ENCODE results near the gene CD151.
A peak's percentile ranks its signal among the peaks of the same experiment; 100 is the strongest.

CD151 gene

DNA sequence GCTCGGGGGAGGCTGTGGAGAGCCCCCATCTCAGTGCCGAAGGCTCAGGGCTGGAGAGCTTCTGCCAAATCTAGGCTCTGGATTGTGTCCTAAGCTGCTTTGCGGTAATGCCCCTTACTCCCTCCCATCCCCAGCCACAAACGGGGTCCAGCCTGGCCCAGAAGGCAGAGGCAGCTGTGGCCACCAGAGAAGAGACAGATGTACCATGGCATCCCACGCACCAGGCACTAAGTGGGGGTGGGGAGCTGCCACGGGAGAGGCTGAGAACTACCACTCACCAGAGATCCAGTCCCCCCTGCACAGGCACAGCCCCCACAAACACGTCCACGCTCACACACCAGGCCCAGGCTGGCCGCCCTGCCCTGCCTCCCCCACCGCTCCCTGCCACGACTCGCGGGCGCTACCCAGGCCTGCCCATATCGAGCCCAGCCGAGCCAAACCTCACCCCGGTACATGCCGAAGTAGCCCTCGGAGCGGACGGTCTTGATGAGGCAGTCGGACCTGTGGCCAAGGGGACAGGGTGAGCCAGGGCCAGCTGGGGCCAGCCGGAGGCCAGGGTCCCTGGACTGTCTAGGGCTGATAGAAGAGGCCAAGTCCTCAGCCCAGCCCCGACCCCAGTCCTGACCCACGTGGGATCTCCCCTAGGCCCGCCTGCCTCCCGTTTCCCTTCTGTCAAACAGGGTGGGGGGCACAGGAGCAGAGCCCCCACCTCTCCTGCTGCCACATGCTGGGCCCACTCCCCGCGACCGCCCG is 38.6 kb upstream of the CD151 start:
- DNase-seq (ENCODE audit: extremely low read depth, low read depth): no peak
- no peak for TF ChIP-seq CTCF (IDR thresholded peaks at IDR 0.05; ENCODE audit: low read depth, low read length)

GRCh38 chr11:794766-795633 is 37.8 kb upstream of the CD151 start:
- no peak for DNase-seq (ENCODE audit: extremely low read depth, low read depth)
- no peak for TF ChIP-seq CTCF (IDR thresholded peaks at IDR 0.05; ENCODE audit: low read depth, low read length)

- DNase-seq (ENCODE audit: extremely low read depth, low read depth): no peak
- TF ChIP-seq CTCF (IDR thresholded peaks at IDR 0.05; ENCODE audit: low read depth, low read length): no peak
Measured at GRCh38 chr11:795634-796564, 36.9 kb upstream of the CD151 start.

DNA sequence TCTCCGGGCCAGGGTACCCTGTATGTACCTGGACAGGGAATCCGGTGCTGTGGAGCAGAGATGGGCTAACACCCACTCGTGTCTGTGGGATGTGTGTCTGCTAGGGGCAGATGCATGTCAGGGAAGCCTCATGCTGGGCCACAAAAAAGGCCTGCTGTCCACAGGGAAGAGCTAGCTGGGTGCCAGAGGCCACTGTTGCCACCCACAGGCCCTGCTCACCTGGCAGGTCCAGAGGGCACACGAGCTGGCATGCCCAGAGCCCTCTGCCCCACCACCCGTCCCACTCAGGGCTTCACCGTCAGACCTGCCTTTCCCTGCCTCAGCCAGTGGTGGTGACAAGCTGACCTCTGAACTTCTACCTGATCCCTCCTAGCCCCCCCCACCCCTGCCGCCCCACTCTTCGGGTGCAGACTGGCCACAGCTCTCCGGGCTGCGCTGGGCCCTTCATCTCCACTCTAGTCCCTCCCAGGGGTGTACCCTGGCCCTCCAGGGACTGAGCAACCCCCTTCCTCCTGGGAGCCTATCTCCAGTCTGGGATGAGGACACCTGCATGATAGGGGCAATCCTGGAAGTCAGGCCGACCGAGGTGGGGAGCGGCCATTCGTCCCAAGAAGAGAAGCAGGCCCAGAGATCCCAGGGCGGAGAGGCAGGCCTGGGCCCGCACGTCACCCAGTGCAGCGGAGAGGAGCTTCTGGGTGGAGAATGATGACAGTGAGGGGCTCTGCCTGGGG is 36.0 kb upstream of the CD151 start:
- no peak for TF ChIP-seq CTCF (IDR thresholded peaks at IDR 0.05; ENCODE audit: low read depth, low read length)
- DNase-seq (ENCODE audit: extremely low read depth, low read depth): no peak

DNA sequence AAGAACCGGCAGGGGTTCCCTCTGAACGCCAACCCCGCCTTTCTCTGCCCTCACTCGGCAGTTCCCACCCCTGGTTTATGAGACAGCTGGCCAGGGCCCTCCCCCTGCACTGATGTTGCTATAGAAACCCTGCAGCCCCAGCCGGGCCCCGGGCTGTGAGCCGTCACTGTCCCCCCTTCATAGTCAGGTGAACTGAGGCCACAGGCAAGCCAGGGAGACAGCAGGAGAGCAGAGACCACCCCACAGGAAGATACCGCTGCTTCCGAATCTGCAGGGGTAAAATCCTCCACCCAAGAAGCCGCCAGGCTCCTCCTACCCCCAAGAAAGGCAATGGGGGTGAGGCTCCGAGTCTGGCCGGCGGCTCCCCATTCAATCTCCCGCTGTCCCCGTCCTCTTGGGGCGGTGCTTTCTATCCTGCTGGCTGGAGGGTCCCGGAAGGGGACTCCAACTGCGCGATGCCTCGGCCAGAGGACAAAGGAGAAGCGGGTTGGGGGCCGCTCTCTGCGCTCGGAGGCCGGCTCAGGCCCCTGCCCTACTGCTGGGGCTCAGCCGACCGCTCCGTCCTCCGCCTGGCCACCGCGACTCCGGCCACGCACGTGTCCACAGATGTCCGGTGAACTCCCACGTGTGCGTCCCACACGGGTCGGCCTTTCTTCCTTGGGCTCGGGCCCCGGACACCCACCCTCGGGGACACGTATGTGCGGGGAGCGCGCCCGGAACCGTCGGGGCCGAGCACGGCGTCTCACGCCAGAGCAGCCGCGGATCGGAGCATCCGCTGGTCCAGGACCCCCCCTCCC is 35.3 kb upstream of the CD151 start:
- DNase-seq (ENCODE audit: extremely low read depth, low read depth): no peak
- TF ChIP-seq CTCF (IDR thresholded peaks at IDR 0.05; ENCODE audit: low read depth, low read length): no peak

GRCh38 chr11:798093-798713 is 34.5 kb upstream of the CD151 start, which contains the start of gene SLC25A22:
Gene SLC25A22, minus strand, starts transcription at chr11:798281. Its CDS starts 3,275 bp downstream, at chr11:795006.
- DNase-seq (ENCODE audit: extremely low read depth, low read depth): no peak
- peak; percentile 40 for TF ChIP-seq CTCF (IDR thresholded peaks at IDR 0.05; ENCODE audit: low read depth, low read length)
